Hematopoietic multipotent progenitor cell (in vitro differentiated cells): ENCODE data around the gene ALDH8A1. TPM values are rescaled to one million over a fixed set of nuclear protein-coding genes. Genes with fewer than 3 reads are reported as not detected.
A peak's percentile ranks its signal among the peaks of the same experiment; 100 is the strongest.

Experiments used
- DNase-seq, 3 donors: peaks; one replicate each; pipeline ENCODE4 v3.0.0-alpha.2; 2011 to 2015; ENCODE audit warnings: low read depth in 2 of 3, low spot score in 2 of 3
- total RNA-seq: library from RNA; depleted of rRNA; stranded (reverse); fragments of >200 nt; gene quantifications from one replicate; pipeline ENCODE4 v1.2.3, GENCODE V29; 2012

The ALDH8A1 gene
- total RNA-seq, 1 donor: 0.27 TPM

DNA sequence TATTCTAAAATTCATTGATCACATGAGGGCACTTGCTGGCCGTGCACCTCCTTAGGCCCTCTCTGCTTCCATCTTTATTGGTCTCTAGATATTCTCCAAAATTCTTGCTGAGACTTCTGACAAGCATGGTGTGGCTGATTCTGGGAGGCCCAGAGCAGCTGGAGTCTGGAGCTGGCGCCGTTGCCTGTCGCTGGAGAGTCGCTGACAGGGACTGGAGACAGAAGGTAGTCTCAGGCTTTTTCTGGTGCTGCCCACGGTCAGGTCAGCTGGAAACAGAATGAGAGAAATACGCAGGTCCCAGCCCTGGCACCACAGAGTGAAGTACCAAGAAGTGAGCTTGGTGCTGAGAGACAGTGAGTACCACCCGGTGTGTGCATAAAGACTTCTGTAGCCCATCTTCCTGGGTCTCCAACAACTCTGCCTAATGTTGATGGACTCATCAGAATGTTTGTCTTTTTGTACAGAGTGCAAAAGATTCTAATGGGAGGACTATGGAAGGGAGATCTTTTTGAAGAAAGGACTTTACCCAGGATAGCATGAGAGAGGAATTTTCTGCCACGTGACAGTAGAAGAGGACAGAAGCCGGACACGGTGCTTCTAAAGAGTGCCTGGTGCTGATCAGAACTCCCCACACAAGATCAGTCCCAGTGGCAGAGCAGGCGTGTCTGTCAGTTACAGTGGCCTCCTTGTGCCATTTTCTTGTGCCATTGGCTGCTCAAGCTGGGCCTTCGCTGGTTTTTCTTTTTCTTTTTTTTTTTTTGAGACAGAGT, 1.8 kb upstream of the ALDH8A1 start:
- DNase-seq: no peak

- no peak for DNase-seq
Observed at GRCh38 chr6:134950482-134950881, 581 bp upstream of the ALDH8A1 start.

- no peak for DNase-seq
Observed at GRCh38 chr6:134948691-134949090, 1.2 kb downstream of the ALDH8A1 start.

- DNase-seq: no peak
Observed at GRCh38 chr6:134948142-134948541, 1.8 kb downstream of the ALDH8A1 start.

GRCh38 chr6:134945045-134945444, 4.9 kb downstream of the ALDH8A1 start:
- DNase-seq: no peak

DNA sequence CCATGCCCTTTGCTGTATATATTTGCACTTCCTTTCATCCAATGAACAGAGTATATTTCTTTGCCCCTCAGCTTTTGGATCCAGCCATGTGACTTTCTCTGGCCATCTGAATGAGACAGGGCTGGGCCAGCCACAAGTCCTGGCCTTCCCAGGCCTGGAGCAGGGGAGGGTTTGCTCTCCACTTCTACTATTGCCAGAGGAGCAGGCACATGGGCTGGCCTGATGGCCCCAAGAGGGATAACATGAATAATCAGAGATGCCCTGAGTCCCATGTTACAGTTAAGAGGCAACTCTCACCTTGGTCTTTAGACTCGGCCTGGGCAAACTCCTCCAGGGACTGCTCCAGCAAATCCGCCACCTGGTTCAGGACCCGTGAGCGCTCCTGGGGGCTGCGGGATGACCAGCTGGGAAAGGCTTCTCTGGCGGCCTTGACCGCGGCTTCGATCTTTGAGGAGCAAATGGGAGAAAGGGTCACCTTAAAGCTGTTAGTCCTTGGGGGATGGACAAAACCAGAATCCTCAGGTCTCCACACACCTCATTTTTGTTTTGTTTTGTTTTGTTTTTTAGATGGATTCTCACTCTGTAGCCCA, 6.3 kb downstream of the ALDH8A1 start:
- DNase-seq: no peak

- DNase-seq: peak in 2 of 3 donors; percentile 4 to 9
Observed at GRCh38 chr6:134938896-134939295, 11.0 kb downstream of the ALDH8A1 start.

- no peak for DNase-seq
Observed at GRCh38 chr6:134937426-134937825, 12.5 kb downstream of the ALDH8A1 start.

DNA sequence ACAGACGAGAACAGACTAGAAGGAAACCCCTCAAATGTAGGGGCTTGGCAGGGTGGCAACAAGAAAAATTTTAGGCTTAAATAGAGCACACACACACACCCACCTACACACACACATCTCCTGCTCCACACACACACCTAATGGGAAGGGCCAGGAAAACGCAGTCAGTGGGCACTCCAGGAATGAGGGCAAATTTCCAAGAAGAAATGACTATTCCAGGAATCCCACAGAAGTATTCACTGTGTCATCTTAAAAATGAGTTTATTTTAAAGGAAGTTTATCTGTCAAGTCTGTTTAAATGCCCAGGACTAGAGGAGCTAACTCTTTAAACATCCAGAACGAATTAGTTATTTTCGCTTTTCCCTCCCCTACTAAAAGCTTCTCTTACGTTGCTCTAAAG, 13.0 kb downstream of the ALDH8A1 start:
- DNase-seq: no peak

- DNase-seq: no peak
Observed at GRCh38 chr6:134936476-134936875, 13.4 kb downstream of the ALDH8A1 start.

DNA sequence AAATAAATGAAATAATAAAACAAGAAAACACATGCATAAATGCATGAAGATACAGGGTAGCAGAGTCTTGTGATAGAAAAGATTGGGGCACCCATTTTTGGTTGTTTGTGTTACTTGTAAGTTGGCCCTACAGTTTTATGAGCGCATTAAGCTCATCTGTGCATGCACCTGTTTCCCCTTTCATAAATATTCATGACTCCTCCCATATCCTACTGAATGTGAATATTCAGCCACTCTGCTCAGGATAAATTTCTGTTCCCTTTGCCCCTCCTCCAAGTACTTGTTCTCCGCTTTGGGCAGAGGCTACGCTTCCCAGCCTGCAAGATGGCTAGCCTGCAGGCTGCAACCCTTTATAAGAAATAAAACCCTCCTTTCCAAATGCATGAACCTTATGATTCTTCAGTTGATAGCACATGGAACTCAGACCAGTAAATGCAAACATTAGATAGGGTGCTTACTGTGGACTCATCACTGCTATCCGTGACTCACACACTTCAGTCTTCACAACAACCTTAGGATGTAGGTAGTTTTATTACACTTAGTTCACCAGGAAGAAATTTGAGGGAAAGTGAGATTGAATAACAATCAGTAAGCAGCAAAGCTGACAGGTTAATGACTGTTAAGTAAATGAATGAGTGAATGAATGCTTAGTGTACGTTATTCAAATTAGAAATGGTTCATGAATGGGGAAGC, 15.0 kb downstream of the ALDH8A1 start:
- no peak for DNase-seq

- no peak for DNase-seq
Observed at GRCh38 chr6:134932535-134933470, 17.1 kb downstream of the ALDH8A1 start.

GRCh38 chr6:134932098-134932497, 17.8 kb downstream of the ALDH8A1 start:
- DNase-seq: no peak

GRCh38 chr6:134930463-134930862, 19.4 kb downstream of the ALDH8A1 start:
- DNase-seq: no peak

DNA sequence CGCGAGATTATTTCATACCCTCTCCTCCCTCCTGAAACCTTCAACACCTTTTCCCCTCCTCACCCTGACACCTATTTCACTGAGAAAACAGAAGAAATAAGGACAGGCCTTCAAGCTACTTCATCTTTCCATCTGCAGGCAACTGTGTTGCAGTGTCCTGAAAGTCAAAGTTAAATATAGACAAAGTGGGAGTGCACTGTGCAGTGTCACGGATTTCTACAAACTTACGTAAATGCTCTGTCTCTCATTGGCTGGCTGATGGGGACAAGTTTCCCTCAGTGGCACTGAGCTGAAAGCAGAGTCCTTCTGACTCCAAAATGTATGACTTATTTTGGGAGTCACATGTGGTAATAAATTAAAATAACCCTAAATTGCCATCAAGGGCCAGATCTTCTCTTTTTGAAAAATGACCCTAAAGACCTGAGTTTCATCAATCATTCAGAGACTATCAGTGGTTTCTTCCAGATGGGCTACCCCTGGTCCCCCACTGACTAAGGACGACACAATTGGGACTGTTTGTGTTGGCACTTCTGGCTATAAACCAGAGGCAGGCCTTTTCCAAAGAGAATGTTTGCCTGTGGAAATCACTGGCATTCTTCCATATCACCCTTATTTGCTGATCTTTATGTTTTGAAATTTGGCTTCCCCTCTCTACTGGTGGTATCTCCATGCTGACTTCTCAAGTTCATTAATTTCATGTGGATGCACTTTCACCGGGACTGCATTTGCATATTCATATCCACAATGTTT, 21.6 kb downstream of the ALDH8A1 start:
- DNase-seq: no peak

DNA sequence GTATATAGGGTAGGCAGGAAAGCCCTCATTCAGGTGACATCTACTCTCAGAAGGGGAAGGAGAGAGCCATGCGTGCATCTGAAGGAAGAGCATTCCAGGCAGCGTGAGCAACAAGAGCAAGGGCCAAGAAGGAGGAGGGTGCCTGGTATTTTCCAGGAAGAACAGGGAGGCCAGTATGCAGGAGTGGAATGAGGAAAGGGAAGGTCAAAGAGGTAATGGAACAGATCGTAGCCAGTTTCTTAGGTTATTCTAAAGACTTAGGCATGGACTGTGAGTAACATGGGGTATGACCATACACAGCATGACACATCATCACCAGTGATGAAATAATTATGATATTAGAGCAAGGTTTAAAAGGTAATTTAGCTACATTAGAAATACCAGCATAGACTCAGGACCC, 24.1 kb downstream of the ALDH8A1 start:
- no peak for DNase-seq

- DNase-seq: no peak
Observed at GRCh38 chr6:134921721-134922261, 28.1 kb downstream of the ALDH8A1 start.

GRCh38 chr6:134921276-134921675, 28.6 kb downstream of the ALDH8A1 start:
- DNase-seq: no peak

GRCh38 chr6:134920422-134920821, 29.5 kb downstream of the ALDH8A1 start:
- DNase-seq: no peak
